HG02943 (cell line): Measurements from ENCODE around the gene MRC2.
"Not testable (repeated sequence)": the region's sequence is repeated elsewhere in the genome, so short reads cannot be mapped to it uniquely, and the experiment has no call there.

Experiments used
- ATAC-seq: cut with Tn5 transposase; IDR thresholded peaks from one replicate; pipeline ENCODE4 v1.9.1; 2021; ENCODE audit warnings: mild to moderate bottlenecking, low read depth, moderate library complexity; ENCODE audit not compliant: unreplicated experiment

The MRC2 gene

DNA sequence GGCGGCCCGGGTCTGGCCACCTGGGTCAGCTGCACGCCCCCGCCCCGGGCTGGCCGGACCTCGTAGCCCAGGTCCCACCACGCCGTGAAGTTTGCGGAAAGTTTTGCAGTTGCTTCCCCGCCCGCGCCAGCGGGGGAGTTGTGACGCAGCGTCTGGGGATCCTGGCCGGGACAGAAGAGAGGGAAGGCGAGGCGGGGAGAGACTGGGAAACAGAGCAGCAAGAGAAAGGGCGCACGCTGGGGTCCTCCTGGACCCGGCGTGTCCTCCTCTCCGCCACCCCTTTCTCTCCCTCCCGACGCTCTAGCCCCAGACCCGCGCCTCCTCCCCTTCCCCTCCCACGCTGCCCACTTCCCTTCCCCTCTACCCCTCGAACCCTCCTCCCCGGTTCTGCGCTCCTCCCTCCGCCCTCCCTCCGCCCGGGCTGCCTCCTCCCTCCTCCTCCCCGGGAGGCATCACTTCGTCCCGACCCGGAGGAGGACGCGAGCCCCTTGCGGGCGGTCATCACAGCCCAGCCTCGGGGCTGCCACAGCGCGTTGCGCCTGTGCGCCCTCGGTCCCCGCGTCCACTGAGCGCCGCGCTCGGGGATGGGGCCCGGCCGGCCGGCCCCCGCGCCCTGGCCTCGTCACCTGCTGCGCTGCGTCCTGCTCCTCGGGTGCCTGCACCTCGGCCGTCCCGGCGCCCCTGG lies at the start of gene MRC2:
MRC2 (plus strand) TSS at position 452 of the 685 bp plus-strand sequence; CDS start at position 585, 133 bp downstream.
- ATAC-seq = no peak

DNA sequence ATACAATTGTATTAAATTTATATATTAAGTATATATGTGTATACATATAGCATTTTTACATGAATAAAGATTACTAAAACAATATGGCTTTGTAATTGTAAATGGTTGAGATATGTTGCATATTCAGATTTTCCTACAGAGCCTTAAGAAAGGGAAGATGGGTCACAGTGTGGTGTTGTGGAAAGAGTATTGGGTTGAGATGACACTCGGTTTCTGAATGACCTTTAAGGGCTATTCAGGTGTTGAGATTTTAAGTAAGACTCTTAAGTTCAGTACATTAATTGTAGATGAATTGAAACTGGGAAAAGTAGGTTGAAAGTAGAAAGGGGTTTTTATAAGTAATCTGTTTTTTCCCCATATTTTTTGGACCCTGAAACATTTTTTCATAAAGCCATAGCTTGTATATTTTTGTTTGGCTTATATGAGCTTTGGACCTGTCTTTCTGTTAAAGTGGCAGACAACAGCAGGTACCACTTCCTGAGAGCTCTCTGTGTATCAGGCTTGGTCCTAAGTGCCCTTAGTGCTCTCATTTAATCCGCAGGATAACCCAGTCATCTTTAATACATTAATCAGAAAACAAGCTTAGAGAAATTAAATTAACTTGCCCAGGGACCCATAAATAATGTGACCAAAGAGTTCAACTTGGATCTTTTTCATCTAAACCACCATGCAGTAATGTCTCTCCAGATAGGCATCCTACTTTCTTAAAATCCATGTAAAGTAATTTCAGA lies 48.5 kb upstream of the MRC2 start:
- ATAC-seq = no peak

GRCh38 chr17:62580947-62581346 lies 46.5 kb upstream of the MRC2 start:
- no peak for ATAC-seq

- no peak for ATAC-seq
Measured at GRCh38 chr17:62581764-62582163, 45.7 kb upstream of the MRC2 start.

GRCh38 chr17:62587554-62587953 lies 39.9 kb upstream of the MRC2 start:
- ATAC-seq = no peak

DNA sequence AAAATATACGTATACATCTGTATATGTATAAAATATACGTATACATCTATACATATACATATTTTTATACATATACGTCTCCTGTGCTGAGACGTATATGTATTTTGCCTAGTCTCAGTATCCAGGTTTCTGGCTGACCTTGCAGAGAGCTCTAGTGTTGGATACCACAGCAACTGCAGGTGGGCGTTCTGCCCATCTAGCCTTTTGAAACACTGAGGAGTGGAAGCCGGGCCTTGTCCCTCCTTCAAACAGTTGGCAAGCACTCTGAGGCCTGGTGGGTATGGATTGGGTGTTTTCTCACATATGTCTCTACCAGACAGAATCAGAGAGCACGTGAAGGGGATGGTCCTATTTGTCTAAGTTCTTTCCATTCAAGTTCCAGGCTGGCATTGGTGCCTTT lies 39.4 kb upstream of the MRC2 start:
- ATAC-seq = no peak

DNA sequence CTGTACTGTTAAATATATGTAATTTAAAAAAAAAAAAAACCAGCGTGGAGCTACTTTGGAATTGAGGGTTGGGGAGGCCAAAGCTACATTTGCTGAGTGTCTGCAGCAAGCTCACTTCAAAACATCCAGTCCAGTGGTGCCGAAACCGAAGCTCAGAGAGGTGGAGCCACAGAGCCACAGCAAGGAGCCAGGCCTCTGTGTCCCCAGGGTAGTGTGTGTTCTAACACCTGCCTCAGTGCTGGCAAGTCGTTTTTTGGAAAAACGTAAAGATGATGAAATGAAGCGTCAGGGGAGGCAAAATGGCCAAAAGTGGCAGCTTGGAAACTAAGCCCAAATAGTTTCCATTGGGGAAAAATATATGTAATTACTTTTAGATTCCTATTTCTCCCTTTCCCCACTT lies 36.1 kb upstream of the MRC2 start:
- ATAC-seq = no peak

GRCh38 chr17:62591822-62592221 lies 35.6 kb upstream of the MRC2 start:
- not testable (repeated sequence) for ATAC-seq

DNA sequence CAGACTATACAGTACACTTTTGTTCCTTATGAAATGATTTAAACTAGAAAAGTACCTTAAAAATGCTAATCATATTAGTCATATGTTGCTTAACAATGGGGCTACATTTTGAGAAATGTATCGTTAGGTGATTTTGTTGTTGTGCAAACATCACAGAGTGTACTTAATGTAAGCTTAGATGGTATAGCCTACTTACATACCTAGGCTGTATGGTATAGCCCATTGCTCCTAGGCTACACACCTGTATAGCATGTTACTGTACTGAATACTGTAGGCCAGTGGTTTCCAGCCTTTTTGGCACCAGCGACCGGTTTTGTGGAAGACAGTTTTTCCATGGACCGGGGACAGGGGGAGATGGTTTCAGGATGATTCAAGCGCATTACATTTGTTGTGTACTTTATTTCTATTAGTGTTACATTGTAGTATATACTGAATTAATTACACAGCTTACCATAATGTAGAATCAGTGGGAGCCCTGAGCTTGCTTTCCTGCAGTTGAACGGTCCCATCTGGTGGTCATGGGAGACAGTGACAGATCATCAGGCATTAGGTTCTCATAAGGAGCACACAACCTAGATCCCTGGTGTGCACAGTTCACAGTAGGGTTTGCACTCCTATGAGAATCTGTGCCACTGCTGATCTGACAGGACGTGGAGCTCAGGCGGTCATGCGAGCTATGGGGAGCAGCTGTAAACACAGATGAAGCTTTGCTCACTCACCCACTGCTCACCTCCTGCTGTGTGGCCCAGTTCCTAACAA lies 35.0 kb upstream of the MRC2 start:
- ATAC-seq = no peak

GRCh38 chr17:62595484-62595883 lies 32.0 kb upstream of the MRC2 start:
- no peak for ATAC-seq

GRCh38 chr17:62596662-62597061 lies 30.8 kb upstream of the MRC2 start:
- no peak for ATAC-seq

DNA sequence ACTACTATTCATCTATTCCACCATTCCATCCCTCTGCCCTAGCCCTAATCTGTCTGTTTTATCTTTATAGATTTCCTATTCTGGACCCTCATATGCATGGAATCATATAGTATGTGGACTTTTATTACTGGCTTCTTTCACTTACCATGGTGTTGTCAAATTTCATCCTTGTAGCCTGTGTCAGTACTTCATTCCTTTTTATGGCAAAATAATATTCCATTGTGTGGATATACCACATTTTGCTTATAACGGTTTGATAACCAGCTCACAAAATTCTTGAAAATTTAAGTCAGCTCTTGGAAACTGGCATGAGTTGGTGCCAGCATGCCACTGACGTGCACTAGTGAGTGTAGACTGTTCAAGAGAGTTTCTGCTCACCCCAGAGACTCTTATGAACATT lies 30.3 kb upstream of the MRC2 start:
- ATAC-seq = no peak

- no peak for ATAC-seq
Measured at GRCh38 chr17:62597920-62598319, 29.6 kb upstream of the MRC2 start.

DNA sequence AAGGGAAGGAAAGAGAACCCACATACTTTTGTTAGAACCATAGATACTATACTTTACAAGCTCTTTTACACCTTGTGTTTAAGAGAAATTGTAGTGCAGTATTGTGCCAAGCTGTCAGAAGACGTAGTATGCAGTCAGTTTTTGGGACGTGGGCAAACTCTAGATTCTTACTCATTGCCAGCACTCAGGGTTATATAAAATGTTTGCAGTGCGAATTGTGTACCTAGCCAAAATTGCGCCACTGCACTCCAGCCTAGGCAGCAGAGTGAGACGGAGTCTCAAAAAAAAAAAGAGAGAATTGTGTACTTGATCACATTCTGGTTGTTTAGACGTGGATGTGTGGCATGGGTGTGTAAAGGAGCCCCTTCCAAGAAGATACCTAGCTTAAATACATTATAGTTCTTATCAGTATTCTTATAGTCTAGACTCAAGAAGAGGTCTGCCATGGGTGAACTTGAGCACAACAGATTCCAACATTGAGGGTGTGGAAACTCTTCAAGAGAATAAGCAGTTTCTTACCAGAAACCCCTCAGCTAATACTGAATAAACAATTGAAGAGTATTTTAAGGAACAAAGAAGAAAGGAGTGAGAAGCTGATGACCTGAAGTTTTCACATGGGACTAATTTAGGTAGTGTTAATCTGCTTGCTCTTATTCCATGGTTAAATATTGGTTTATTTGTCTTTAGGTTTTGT lies 27.4 kb upstream of the MRC2 start:
- no peak for ATAC-seq

DNA sequence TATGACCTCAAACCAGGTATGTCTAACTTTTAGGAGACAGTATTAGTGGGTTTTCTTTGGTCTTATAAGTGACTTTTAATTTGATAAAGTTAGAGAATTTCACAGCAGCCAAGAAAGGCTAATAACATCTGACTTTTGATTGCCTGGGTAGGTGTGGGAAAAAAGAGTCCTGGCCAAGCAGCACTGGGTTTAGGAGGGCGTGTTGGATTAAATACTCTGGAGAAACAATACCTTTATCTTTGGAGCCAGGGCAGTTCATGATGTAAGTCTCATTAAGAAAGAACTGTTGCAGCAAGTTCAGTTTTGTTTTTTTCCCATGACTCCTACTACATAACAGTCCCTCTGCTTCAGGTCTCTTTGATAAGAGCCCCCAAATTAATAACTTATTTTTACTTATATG lies 26.7 kb upstream of the MRC2 start:
- ATAC-seq = no peak

DNA sequence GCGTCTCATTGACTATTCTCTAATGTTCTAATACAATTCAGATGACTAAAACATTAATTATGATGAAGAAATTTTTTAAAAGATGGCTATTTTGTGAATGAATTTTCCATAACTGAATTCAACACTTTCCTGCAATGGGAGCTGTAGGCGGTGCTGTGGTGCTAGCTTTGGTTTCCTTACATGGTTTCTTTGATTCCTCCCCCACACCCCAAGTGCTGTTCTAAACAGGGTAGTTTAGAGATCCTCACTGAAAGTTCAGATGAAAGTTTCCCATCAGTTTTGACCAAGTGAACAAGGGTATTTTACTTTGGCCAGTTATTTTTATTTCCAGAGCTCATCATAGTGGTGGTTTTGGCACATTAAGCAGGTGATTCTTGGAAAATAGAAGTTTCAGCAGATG lies 26.0 kb upstream of the MRC2 start:
- no peak for ATAC-seq

GRCh38 chr17:62603783-62604182 lies 23.7 kb upstream of the MRC2 start:
- not testable (repeated sequence) for ATAC-seq

DNA sequence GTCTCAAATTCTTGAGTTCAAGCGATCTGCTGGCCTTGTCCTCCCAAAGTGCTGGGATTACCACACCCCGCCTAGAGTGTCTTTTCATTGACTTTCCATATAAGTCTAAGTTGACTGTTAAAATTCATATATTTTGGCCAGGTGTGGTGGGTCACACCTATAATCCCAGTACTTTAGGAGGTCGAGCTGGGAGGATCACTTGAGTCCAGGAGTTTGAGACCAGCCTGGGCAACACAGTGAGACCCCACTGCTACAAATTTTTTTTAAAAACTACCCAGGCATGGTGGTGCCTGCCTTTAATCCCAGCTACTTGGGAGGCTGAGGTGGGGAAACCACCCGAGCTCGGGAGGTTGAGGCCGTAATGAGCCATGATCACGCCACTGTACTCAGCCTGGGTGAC lies 21.9 kb upstream of the MRC2 start:
- ATAC-seq = no peak

- ATAC-seq = no peak
Measured at GRCh38 chr17:62611292-62611691, 16.2 kb upstream of the MRC2 start.

- ATAC-seq = no peak
Measured at GRCh38 chr17:62611728-62612127, 15.7 kb upstream of the MRC2 start.

DNA sequence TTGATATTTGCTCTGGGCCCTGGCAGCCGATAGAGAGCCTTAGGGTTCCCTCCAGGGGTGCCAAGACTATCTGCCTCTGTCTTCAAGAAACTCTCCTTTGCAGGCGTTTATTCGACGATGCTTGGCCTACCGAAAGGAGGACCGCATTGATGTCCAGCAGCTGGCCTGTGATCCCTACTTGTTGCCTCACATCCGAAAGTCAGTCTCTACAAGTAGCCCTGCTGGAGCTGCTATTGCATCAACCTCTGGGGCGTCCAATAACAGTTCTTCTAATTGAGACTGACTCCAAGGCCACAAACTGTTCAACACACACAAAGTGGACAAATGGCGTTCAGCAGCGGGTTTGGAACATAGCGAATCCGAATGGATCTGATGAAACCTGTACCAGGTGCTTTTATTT lies 15.2 kb upstream of the MRC2 start:
- ATAC-seq = not testable (repeated sequence)
